HG02759 (cell line): ENCODE measurements around the gene SMAD5.

Experiments
- ATAC-seq: cut with Tn5 transposase; IDR thresholded peaks from one replicate; pipeline ENCODE4 v1.9.1; 2021; ENCODE audit warnings: mild to moderate bottlenecking, moderate library complexity; ENCODE audit not compliant: unreplicated experiment

SMAD5 gene

GRCh38 chr5:136114414-136115125, 18.1 kb upstream of the SMAD5 start:
- ATAC-seq: no peak

- no peak for ATAC-seq
Observed at GRCh38 chr5:136115183-136115865, 17.3 kb upstream of the SMAD5 start.

GRCh38 chr5:136120529-136120928, 12.1 kb upstream of the SMAD5 start:
- no peak for ATAC-seq

GRCh38 chr5:136123236-136123768, 9.3 kb upstream of the SMAD5 start:
- ATAC-seq: no peak

- no peak for ATAC-seq
Observed at GRCh38 chr5:136127560-136127959, 5.1 kb upstream of the SMAD5 start.

GRCh38 chr5:136128481-136128880, 4.2 kb upstream of the SMAD5 start:
- ATAC-seq: no peak

- ATAC-seq: no peak
Observed at GRCh38 chr5:136129445-136129844, 3.2 kb upstream of the SMAD5 start.

GRCh38 chr5:136130581-136130980, 2.1 kb upstream of the SMAD5 start:
- ATAC-seq: no peak

- ATAC-seq: peak; percentile 6
Observed at GRCh38 chr5:136132087-136132486, 558 bp upstream of the SMAD5 start.

- ATAC-seq: peak; percentile 38
Observed at GRCh38 chr5:136133222-136133921, 727 bp downstream of the SMAD5 start.

- no peak for ATAC-seq
Observed at GRCh38 chr5:136133922-136134379, 1.3 kb downstream of the SMAD5 start.

GRCh38 chr5:136134653-136135052, 2.0 kb downstream of the SMAD5 start:
- ATAC-seq: no peak

GRCh38 chr5:136135536-136135935, 2.9 kb downstream of the SMAD5 start:
- ATAC-seq: no peak

- ATAC-seq: no peak
Observed at GRCh38 chr5:136137497-136138220, 5.0 kb downstream of the SMAD5 start.

- peak; percentile 70 for ATAC-seq
Observed at GRCh38 chr5:136141561-136141960, 8.9 kb downstream of the SMAD5 start.

GRCh38 chr5:136143312-136143711, 10.7 kb downstream of the SMAD5 start:
- no peak for ATAC-seq

- no peak for ATAC-seq
Observed at GRCh38 chr5:136143763-136144162, 11.1 kb downstream of the SMAD5 start.

- peak; percentile 72 for ATAC-seq
Observed at GRCh38 chr5:136145030-136145429, 12.4 kb downstream of the SMAD5 start.

- no peak for ATAC-seq
Observed at GRCh38 chr5:136146201-136146600, 13.6 kb downstream of the SMAD5 start.

- ATAC-seq: no peak
Observed at GRCh38 chr5:136147632-136148031, 15.0 kb downstream of the SMAD5 start.

GRCh38 chr5:136149891-136150290, 17.2 kb downstream of the SMAD5 start:
- no peak for ATAC-seq
